T-helper 2 cell treated with Interferon-gamma antibody and Interleukin-4, amounts not matched to agents 100 ng/mL and 5 ng/mL, for 36 hours (primary cell): ENCODE results near the gene SLCO3A1. TPM values are rescaled to one million over a fixed set of nuclear protein-coding genes. Genes with fewer than 3 reads are reported as not detected.

Experiments used
- intact Hi-C: fragments of 100-400 bp; cut with micrococcal nuclease; formaldehyde crosslinking; loops from one replicate; pipeline ENCODE4 v1.15.1; 2023
- total RNA-seq: library from RNA; stranded (reverse); gene quantifications from 2 replicates; pipeline ENCODE4 v1.2.3, GENCODE V29; 2022

The SLCO3A1 gene
- total RNA-seq, 1 donor from 2014 or later, result 47.1 TPM

GRCh38 chr15:92091155-92091734, 237.7 kb downstream of the SLCO3A1 start:
- intact Hi-C loops, result no loop called here

GRCh38 chr15:92092289-92093105, 239.0 kb downstream of the SLCO3A1 start:
- intact Hi-C loops, result no loop called here

GRCh38 chr15:92095693-92096092, 242.2 kb downstream of the SLCO3A1 start:
- intact Hi-C loops, result loop anchor here (2.0 kb wide), 1 partner anchor 131 kb away; no protein-coding TSS in a partner anchor

- intact Hi-C loops, result loop anchor here (2.0 kb wide), 1 partner anchor 129 kb away; no protein-coding TSS in a partner anchor
Observed at GRCh38 chr15:92097474-92098178, 244.1 kb downstream of the SLCO3A1 start.

GRCh38 chr15:92098869-92099268, 245.4 kb downstream of the SLCO3A1 start:
- intact Hi-C loops, result no loop called here

- intact Hi-C loops, result no loop called here
Observed at GRCh38 chr15:92100301-92100700, 246.8 kb downstream of the SLCO3A1 start.

- intact Hi-C loops, result no loop called here
Observed at GRCh38 chr15:92100751-92101150, 247.2 kb downstream of the SLCO3A1 start.

- intact Hi-C loops, result no loop called here
Observed at GRCh38 chr15:92101708-92102394, 248.3 kb downstream of the SLCO3A1 start.

GRCh38 chr15:92102395-92102755, 248.9 kb downstream of the SLCO3A1 start:
- intact Hi-C loops, result no loop called here

- intact Hi-C loops, result no loop called here
Observed at GRCh38 chr15:92104072-92104471, 250.6 kb downstream of the SLCO3A1 start.

- intact Hi-C loops, result no loop called here
Observed at GRCh38 chr15:92105611-92106010, 252.1 kb downstream of the SLCO3A1 start.

GRCh38 chr15:92107510-92107909, 254.0 kb downstream of the SLCO3A1 start:
- intact Hi-C loops, result no loop called here

- intact Hi-C loops, result no loop called here
Observed at GRCh38 chr15:92109191-92109873, 255.8 kb downstream of the SLCO3A1 start.

GRCh38 chr15:92111291-92111690, 257.8 kb downstream of the SLCO3A1 start:
- intact Hi-C loops, result no loop called here

GRCh38 chr15:92111751-92112150, 258.2 kb downstream of the SLCO3A1 start:
- intact Hi-C loops, result no loop called here

- intact Hi-C loops, result no loop called here
Observed at GRCh38 chr15:92112180-92112579, 258.7 kb downstream of the SLCO3A1 start.

- intact Hi-C loops, result no loop called here
Observed at GRCh38 chr15:92112711-92113110, 259.2 kb downstream of the SLCO3A1 start.

- intact Hi-C loops, result no loop called here
Observed at GRCh38 chr15:92113832-92114231, 260.3 kb downstream of the SLCO3A1 start.

GRCh38 chr15:92115834-92116233, 262.3 kb downstream of the SLCO3A1 start:
- intact Hi-C loops, result no loop called here

- intact Hi-C loops, result no loop called here
Observed at GRCh38 chr15:92116330-92116729, 262.8 kb downstream of the SLCO3A1 start.

- intact Hi-C loops, result no loop called here
Observed at GRCh38 chr15:92117261-92117731, 263.8 kb downstream of the SLCO3A1 start.
